HEK293T (cell line): ENCODE results near the gene PFKM.

Experiments used
- CTCF ChIA-PET: fragments of 350-600 bp; formaldehyde crosslinking; extraction: SDS; loops from one replicate; lab custom pipeline; 2021; ENCODE audit warnings: antibody characterized with exemption, inconsistent platforms; lab: Yijun Ruan, JAX
- POLR2A ChIA-PET: fragments of 350-600 bp; formaldehyde crosslinking; extraction: SDS; loops from one replicate; lab custom pipeline; 2020; ENCODE audit warnings: antibody characterized with exemption, inconsistent platforms; lab: Yijun Ruan, JAX
- DNase-seq: peaks from one replicate; pipeline ENCODE4 v3.0.0; 2012; ENCODE audit warnings: mixed read lengths; ENCODE audit errors: extremely low spot score
- ARNT ChIP-seq: fragments of 450-650 bp; IDR thresholded peaks from 2 replicates; pipeline ENCODE4 v1.6.1; 2017; ENCODE audit warnings: mild to moderate bottlenecking
- BHLHE40 ChIP-seq: fragments of 450-650 bp; IDR thresholded peaks from 2 replicates; pipeline ENCODE4 v1.6.1; 2016; ENCODE audit warnings: mild to moderate bottlenecking, moderate library complexity, borderline replicate concordance
- CTBP1 ChIP-seq: fragments of 450-650 bp; IDR thresholded peaks from 2 replicates; pipeline ENCODE4 v1.6.1; 2016; ENCODE audit warnings: borderline replicate concordance
- ELF4 ChIP-seq: fragments of 450-650 bp; IDR thresholded peaks from 2 replicates; pipeline ENCODE4 v1.6.1; 2017; ENCODE audit warnings: antibody characterized with exemption
- FOXA1 ChIP-seq: fragments of 450-650 bp; IDR thresholded peaks from 2 replicates; pipeline ENCODE4 v1.6.1; 2016; ENCODE audit warnings: mild to moderate bottlenecking
- FOXK2 ChIP-seq: fragments of 450-650 bp; IDR thresholded peaks from 2 replicates; pipeline ENCODE4 v1.6.1; 2016; ENCODE audit warnings: mild to moderate bottlenecking
- FOXM1 ChIP-seq: fragments of 450-650 bp; IDR thresholded peaks from 2 replicates; pipeline ENCODE4 v1.6.1; 2017; ENCODE audit warnings: mild to moderate bottlenecking, borderline replicate concordance
- HDGF ChIP-seq: fragments of 450-650 bp; IDR thresholded peaks from 2 replicates; pipeline ENCODE4 v1.6.1; 2017; ENCODE audit warnings: antibody characterized with exemption, borderline replicate concordance
- L3MBTL2 ChIP-seq: fragments of 450-650 bp; conservative IDR thresholded peaks from 2 replicates; pipeline ENCODE4 v1.6.1; 2016; ENCODE audit warnings: mild to moderate bottlenecking
- LEF1 ChIP-seq: fragments of 450-650 bp; IDR thresholded peaks from 2 replicates; pipeline ENCODE4 v1.6.1; 2017; ENCODE audit warnings: mild to moderate bottlenecking, borderline replicate concordance
- NFRKB ChIP-seq: fragments of 450-650 bp; IDR thresholded peaks from 2 replicates; pipeline ENCODE4 v1.6.1; 2016; ENCODE audit warnings: mild to moderate bottlenecking, moderate library complexity
- PKNOX1 ChIP-seq: fragments of 450-650 bp; IDR thresholded peaks from 2 replicates; pipeline ENCODE4 v1.6.1; 2016
- SP1 ChIP-seq: fragments of 450-650 bp; IDR thresholded peaks from 2 replicates; pipeline ENCODE4 v1.6.1; 2017
- SUZ12 ChIP-seq: fragments of 450-650 bp; IDR thresholded peaks from 2 replicates; pipeline ENCODE4 v1.6.1; 2016; ENCODE audit warnings: mild to moderate bottlenecking
- TARDBP ChIP-seq: fragments of 450-650 bp; IDR thresholded peaks from 2 replicates; pipeline ENCODE4 v1.6.1; 2016
- ZNF384 ChIP-seq: fragments of 450-650 bp; IDR thresholded peaks from 2 replicates; pipeline ENCODE4 v1.6.1; 2016

Gene PFKM

GRCh38 chr12:48092611-48093010, 26.6 kb upstream of the PFKM start:
- POLR2A ChIA-PET = no interaction called here
- CTCF ChIA-PET = no interaction called here
- no peak for TF ChIP-seq ELF4
- TF ChIP-seq FOXK2 = no peak
- no peak for TF ChIP-seq CTBP1
- no peak for TF ChIP-seq FOXM1
- TF ChIP-seq NFRKB = no peak
- no peak for TF ChIP-seq FOXA1
- TF ChIP-seq BHLHE40 = no peak
- no peak for TF ChIP-seq TARDBP
- TF ChIP-seq SP1 = no peak
- TF ChIP-seq PKNOX1 = no peak
- TF ChIP-seq ZNF384 = no peak
- no peak for TF ChIP-seq HDGF
- TF ChIP-seq L3MBTL2 = no peak
- no peak for TF ChIP-seq ARNT
- no peak for TF ChIP-seq LEF1
- no peak for TF ChIP-seq SUZ12
- DNase-seq = no peak

GRCh38 chr12:48104531-48104930, 14.6 kb upstream of the PFKM start:
- POLR2A ChIA-PET = interaction anchor here (1.3 to 4.7 kb wide), 3 partner anchors 13 to 53 kb away, joined by 6 to 38 read pairs (median 26); partner anchors contain the start of genes ASB8 and PFKM
- TF ChIP-seq FOXK2 (no peak), SP1 (no peak), PKNOX1 (0 out of 2 replicates have a peak, but pooled peaks have one; percentile 8)
- CTCF ChIA-PET = no interaction called here
- DNase-seq = no peak

- CTCF ChIA-PET = no interaction called here
- no peak for DNase-seq
Observed at GRCh38 chr12:48105321-48105866, 13.8 kb upstream of the PFKM start.

GRCh38 chr12:48105867-48106680, 13.1 kb upstream of the PFKM start, which contains the start of gene SENP1:
Gene SENP1, minus strand, starts transcription at chr12:48106079. Its CDS starts 4,607 bp downstream, at chr12:48101472.
- ChIA-PET CTCF (no interaction called here), POLR2A (interaction anchor here (0.9 to 4.7 kb wide), 7 partner anchors 11 to 289 kb away, joined by 3 to 38 read pairs (median 4); partner anchors contain the start of genes ASB8 and PFKM)
- DNase-seq = peak; percentile 80
- TF ChIP-seq L3MBTL2 (peak; percentile 32; the same call in 1 of the 2 replicates), ELF4 (peak; percentile 60; the same call in 1 of the 2 replicates), ARNT (no peak), SP1 (no peak), HDGF (no peak), BHLHE40 (no peak), LEF1 (no peak), FOXM1 (no peak), SUZ12 (no peak), TARDBP (no peak), NFRKB (peak; percentile 56; the same call in 1 of the 2 replicates), ZNF384 (no peak), CTBP1 (0 out of 2 replicates have a peak, but pooled peaks have one; percentile 6), PKNOX1 (peak; percentile 76), FOXA1 (no peak), FOXK2 (no peak)

More at GRCh38 chr12:48105321-48105866, 13.8 kb upstream of the PFKM start:
- POLR2A ChIA-PET = interaction anchor here (1.0 to 4.7 kb wide), 5 partner anchors 12 to 92 kb away, joined by 3 to 38 read pairs (median 6); partner anchors contain the start of genes ASB8 and PFKM
- TF ChIP-seq NFRKB (no peak), FOXM1 (no peak), ZNF384 (no peak)

- DNase-seq = no peak
- ChIA-PET POLR2A (interaction anchor here (0.9 to 4.7 kb wide), 4 partner anchors 10 to 290 kb away, joined by 3 to 38 read pairs (median 15); partner anchors contain the start of genes ASB8 and PFKM), CTCF (no interaction called here)
- TF ChIP-seq SUZ12 (no peak), ZNF384 (no peak), L3MBTL2 (no peak), FOXM1 (no peak)
Observed at GRCh38 chr12:48106681-48107613, 12.2 kb upstream of the PFKM start.
